MM.1S (cell line): ENCODE measurements around the gene SLC35G1.

Experiments used
- DNase-seq: peaks from one replicate; pipeline ENCODE4 v3.0.0-alpha.2; 2015
- H2AFZ ChIP-seq: fragments of 300-600 bp; sonication (generic); 2 replicates; pipeline ENCODE4 v1.6.0; 2016; ENCODE audit warnings: antibody characterized with exemption, low read length
- H3F3A ChIP-seq: fragments of 300-600 bp; sonication (generic); 2 replicates; pipeline ENCODE4 v1.6.1; 2016; ENCODE audit warnings: mild to moderate bottlenecking, antibody characterized with exemption, low read length, moderate library complexity, mixed read lengths; ENCODE audit not compliant: insufficient read depth
- H3K27ac ChIP-seq: fragments of 300-600 bp; sonication (generic); 2 replicates; pipeline ENCODE4 v1.5.1; 2016; ENCODE audit warnings: mild to moderate bottlenecking, low read length
- H3K27me3 ChIP-seq: fragments of 300-600 bp; sonication (generic); replicated peaks from 2 replicates; pipeline ENCODE4 v1.6.0; 2016; ENCODE audit warnings: low read length; ENCODE audit not compliant: insufficient read depth
- H3K36me3 ChIP-seq: fragments of 300-600 bp; sonication (generic); replicated peaks from 2 replicates; pipeline ENCODE4 v1.6.1; 2016; ENCODE audit warnings: mild to moderate bottlenecking, low read length, mixed read lengths; ENCODE audit not compliant: insufficient read depth
- H3K4me1 ChIP-seq: fragments of 300-600 bp; sonication (generic); 2 replicates; pipeline ENCODE4 v1.6.1; 2016; ENCODE audit warnings: low read length, mixed read lengths
- H3K4me2 ChIP-seq: fragments of 300-600 bp; sonication (generic); 2 replicates; pipeline ENCODE4 v1.6.0; 2016; ENCODE audit warnings: low read depth, low read length
- H3K4me3 ChIP-seq: fragments of 300-600 bp; sonication (generic); 2 replicates; pipeline ENCODE4 v1.5.1; 2016; ENCODE audit warnings: low read length, mixed read lengths
- H3K79me2 ChIP-seq: fragments of 300-600 bp; sonication (generic); 2 replicates; pipeline ENCODE4 v1.6.1; 2016; ENCODE audit warnings: mixed run types, low read length, mixed read lengths
- H3K9ac ChIP-seq: fragments of 300-600 bp; sonication (generic); 2 replicates; pipeline ENCODE4 v1.6.1; 2016; ENCODE audit warnings: low read length, mixed read lengths
- H3K9me2 ChIP-seq: fragments of 300-600 bp; sonication (generic); replicated peaks from 2 replicates; pipeline ENCODE4 v1.6.1; 2016; ENCODE audit warnings: mild to moderate bottlenecking, low read length, mixed read lengths; ENCODE audit not compliant: insufficient read depth
- H3K9me3 ChIP-seq: fragments of 300-600 bp; sonication (generic); replicated peaks from 2 replicates; pipeline ENCODE4 v1.6.1; 2016; ENCODE audit warnings: mild to moderate bottlenecking, low read length, mixed read lengths; ENCODE audit not compliant: insufficient read depth
- H4K20me1 ChIP-seq: fragments of 300-600 bp; sonication (generic); 2 replicates; pipeline ENCODE4 v1.6.1; 2016; ENCODE audit warnings: mild to moderate bottlenecking, low read length, moderate library complexity, mixed read lengths; ENCODE audit not compliant: insufficient read depth
- CTCF ChIP-seq: fragments of 300-600 bp; sonication (generic); IDR thresholded peaks from 2 replicates; pipeline ENCODE4 v1.5.1; 2016; ENCODE audit warnings: antibody characterized with exemption, low read length, mixed read lengths
- EZH2 ChIP-seq: fragments of 300-600 bp; sonication (generic); optimal IDR thresholded peaks from 2 replicates; pipeline ENCODE3; 2017; ENCODE audit warnings: low read depth, mild to moderate bottlenecking, antibody characterized with exemption, low read length, mixed read lengths
- EZH2phosphoT487 ChIP-seq: fragments of 300-600 bp; sonication (generic); IDR thresholded peaks from 2 replicates; pipeline ENCODE4 v1.6.1; 2018; ENCODE audit warnings: antibody characterized with exemption, low read length

Gene SLC35G1

GRCh38 chr10:93850031-93851015 is 43.5 kb upstream of the SLC35G1 start:
- H3K79me2 ChIP-seq, result no peaks in the 10 kb centered on the region
- H3K9ac ChIP-seq, result peak overlapping the region; percentile 12; the same call in 1 of the 2 replicates
- H3K4me3 ChIP-seq, result no peak overlapping the region
- peaks cover 5% of the 10 kb centered on the region; the same call in 1 of the 2 replicates for H3F3A ChIP-seq
- H4K20me1 ChIP-seq, result no peaks in the 10 kb centered on the region
- no peaks in the 10 kb centered on the region for H3K36me3 ChIP-seq
- H3K9me2 ChIP-seq, result no peaks in the 10 kb centered on the region
- no peak for TF ChIP-seq CTCF
- no peak for TF ChIP-seq EZH2phosphoT487
- TF ChIP-seq EZH2, result no peak
- DNase-seq, result no peak
- no peaks in the 10 kb centered on the region for H3K27me3 ChIP-seq
- peak overlapping the region; percentile 37; the same call in 1 of the 2 replicates for H3K27ac ChIP-seq
- H3K9me3 ChIP-seq, result no peaks in the 10 kb centered on the region
- H3K4me1 ChIP-seq, result peaks cover 26% of the 10 kb centered on the region
- H2AFZ ChIP-seq, result peak overlapping the region; percentile 42; the same call in 1 of the 2 replicates
- peak overlapping the region; percentile 37; the same call in 1 of the 2 replicates for H3K4me2 ChIP-seq

- peak; percentile 55 for DNase-seq
- TF ChIP-seq EZH2phosphoT487 (no peak), EZH2 (no peak), CTCF (no peak)
- H3K9ac ChIP-seq, result peak overlapping the region; percentile 12; the same call in 1 of the 2 replicates
- peaks cover 26% of the 10 kb centered on the region for H3K4me1 ChIP-seq
- H3K9me2 ChIP-seq, result no peaks in the 10 kb centered on the region
- no peaks in the 10 kb centered on the region for H4K20me1 ChIP-seq
- H3F3A ChIP-seq, result peaks cover 5% of the 10 kb centered on the region; the same call in 1 of the 2 replicates
- H2AFZ ChIP-seq, result peak overlapping the region; percentile 42
- no peaks in the 10 kb centered on the region for H3K36me3 ChIP-seq
- no peaks in the 10 kb centered on the region for H3K9me3 ChIP-seq
- no peaks in the 10 kb centered on the region for H3K79me2 ChIP-seq
- no peak overlapping the region for H3K4me3 ChIP-seq
- H3K27me3 ChIP-seq, result no peaks in the 10 kb centered on the region
- peak overlapping the region; percentile 37; the same call in 1 of the 2 replicates for H3K27ac ChIP-seq
- H3K4me2 ChIP-seq, result peak overlapping the region; percentile 37; the same call in 1 of the 2 replicates
Measured at GRCh38 chr10:93851169-93851568, 42.6 kb upstream of the SLC35G1 start.

- peaks cover 26% of the 10 kb centered on the region for H3K4me1 ChIP-seq
- H2AFZ ChIP-seq, result no peak overlapping the region
- H3K9me2 ChIP-seq, result no peaks in the 10 kb centered on the region
- no peaks in the 10 kb centered on the region for H3K27me3 ChIP-seq
- H3K9me3 ChIP-seq, result no peaks in the 10 kb centered on the region
- peak; percentile 67 for DNase-seq
- H3F3A ChIP-seq, result peaks cover 5% of the 10 kb centered on the region; the same call in 1 of the 2 replicates
- TF ChIP-seq CTCF, result no peak
- TF ChIP-seq EZH2, result no peak
- TF ChIP-seq EZH2phosphoT487, result no peak
- no peaks in the 10 kb centered on the region for H3K79me2 ChIP-seq
- no peak overlapping the region for H3K9ac ChIP-seq
- no peaks in the 10 kb centered on the region for H3K36me3 ChIP-seq
- H3K4me3 ChIP-seq, result no peak overlapping the region
- H4K20me1 ChIP-seq, result no peaks in the 10 kb centered on the region
- H3K4me2 ChIP-seq, result no peak overlapping the region
- peak overlapping the region; percentile 48; the same call in 1 of the 2 replicates for H3K27ac ChIP-seq
Measured at GRCh38 chr10:93852476-93853095, 41.2 kb upstream of the SLC35G1 start.
